Measurements from ENCODE around the gene NSMF.

GRCh38 chr9:137441289-137441934, 17.7 kb downstream of the NSMF start, which contains the start of gene ENTPD8:
- TF ChIP-seq CTCF (conservative IDR thresholded peaks at IDR 0.05; ENCODE audit: low read length) (no peak), EZH2phosphoT487 (IDR thresholded peaks at IDR 0.05; ENCODE audit: borderline replicate concordance) (no peak)
